ENCODE data around the gene HTT. TPM values are rescaled to one million over a fixed set of nuclear protein-coding genes. Genes with fewer than 3 reads are reported as not detected.

HTT gene
- total and polyA plus RNA-seq, 4 donors = 38.9 to 51.5 (median 40.9) TPM

GRCh38 chr4:3254302-3255131 is 180.0 kb downstream of the HTT start:
- DNase-seq (ENCODE audit: low read depth in 4 of 6, low spot score in 6 of 6) = no peak
- H3K27me3 ChIP-seq (ENCODE audit: control insufficient read depth, insufficient read depth, low read length) = no peaks in the 10 kb centered on the region
- no peak overlapping the region for H3K27ac ChIP-seq (ENCODE audit: low read depth, low read length)
- H3K9me3 ChIP-seq (ENCODE audit: control insufficient read depth, insufficient read depth, low read length) = no peaks in the 10 kb centered on the region
- 79% methylated on average over 14 of the region's 14 CpGs for whole genome bisulfite sequencing (ENCODE audit: insufficient coverage)
- peaks cover 23% of the 10 kb centered on the region for H3K4me1 ChIP-seq (ENCODE audit: control insufficient read depth, insufficient read depth, low read length)
- H3K36me3 ChIP-seq (ENCODE audit: control insufficient read depth, insufficient read depth, low read length) = peaks cover 78% of the 10 kb centered on the region
- H3K4me3 ChIP-seq (ENCODE audit: low read depth, low read length) = no peak overlapping the region

- Histone ChIP-seq H3K27ac (ENCODE audit: low read depth, low read length) (no peak overlapping the region), H3K4me3 (ENCODE audit: low read depth, low read length) (no peak overlapping the region), H3K9me3 (ENCODE audit: control insufficient read depth, insufficient read depth, low read length) (no peaks in the 10 kb centered on the region), H3K36me3 (ENCODE audit: control insufficient read depth, insufficient read depth, low read length) (peaks cover 66% of the 10 kb centered on the region), H3K4me1 (ENCODE audit: control insufficient read depth, insufficient read depth, low read length) (peaks cover 12% of the 10 kb centered on the region), H3K27me3 (ENCODE audit: control insufficient read depth, insufficient read depth, low read length) (no peaks in the 10 kb centered on the region)
- DNase-seq (ENCODE audit: low read depth in 4 of 6, low spot score in 6 of 6) = no peak
- WGBS (ENCODE audit: insufficient coverage) = 92% methylated on average over 36 of the region's 36 CpGs
Observed at GRCh38 chr4:3255611-3256186, 181.2 kb downstream of the HTT start.

- H3K36me3 ChIP-seq (ENCODE audit: control insufficient read depth, insufficient read depth, low read length) = peaks cover 63% of the 10 kb centered on the region
- no peak for DNase-seq (ENCODE audit: low read depth in 4 of 6, low spot score in 6 of 6)
Observed at GRCh38 chr4:3256230-3257102, 182.0 kb downstream of the HTT start.

GRCh38 chr4:3257103-3257555 is 182.6 kb downstream of the HTT start:
- no peaks in the 10 kb centered on the region for H3K9me3 ChIP-seq (ENCODE audit: control insufficient read depth, insufficient read depth, low read length)
- no peak for DNase-seq (ENCODE audit: low read depth in 4 of 6, low spot score in 6 of 6)
- H3K27ac ChIP-seq (ENCODE audit: low read depth, low read length) = no peak overlapping the region
- H3K4me1 ChIP-seq (ENCODE audit: control insufficient read depth, insufficient read depth, low read length) = peaks cover 4% of the 10 kb centered on the region
- 86% methylated on average over 6 of the region's 9 CpGs for WGBS (ENCODE audit: insufficient coverage)
- peaks cover 67% of the 10 kb centered on the region for H3K36me3 ChIP-seq (ENCODE audit: control insufficient read depth, insufficient read depth, low read length)
- no peak overlapping the region for H3K4me3 ChIP-seq (ENCODE audit: low read depth, low read length)
- no peaks in the 10 kb centered on the region for H3K27me3 ChIP-seq (ENCODE audit: control insufficient read depth, insufficient read depth, low read length)

More at GRCh38 chr4:3256230-3257102, 182.0 kb downstream of the HTT start:
- Histone ChIP-seq H3K9me3 (ENCODE audit: control insufficient read depth, insufficient read depth, low read length) (no peaks in the 10 kb centered on the region), H3K27ac (ENCODE audit: low read depth, low read length) (no peak overlapping the region), H3K27me3 (ENCODE audit: control insufficient read depth, insufficient read depth, low read length) (no peaks in the 10 kb centered on the region), H3K4me1 (ENCODE audit: control insufficient read depth, insufficient read depth, low read length) (peaks cover 4% of the 10 kb centered on the region), H3K4me3 (ENCODE audit: low read depth, low read length) (no peak overlapping the region)
- 87% methylated on average over 21 of the region's 21 CpGs for WGBS (ENCODE audit: insufficient coverage)

- Histone ChIP-seq H3K27ac (ENCODE audit: low read depth, low read length) (no peak overlapping the region), H3K9me3 (ENCODE audit: control insufficient read depth, insufficient read depth, low read length) (no peaks in the 10 kb centered on the region), H3K4me1 (ENCODE audit: control insufficient read depth, insufficient read depth, low read length) (peaks cover 4% of the 10 kb centered on the region), H3K4me3 (ENCODE audit: low read depth, low read length) (no peak overlapping the region), H3K36me3 (ENCODE audit: control insufficient read depth, insufficient read depth, low read length) (peaks cover 70% of the 10 kb centered on the region), H3K27me3 (ENCODE audit: control insufficient read depth, insufficient read depth, low read length) (no peaks in the 10 kb centered on the region)
- DNase-seq (ENCODE audit: low read depth in 4 of 6, low spot score in 6 of 6) = no peak
- WGBS (ENCODE audit: insufficient coverage) = 79% methylated on average over 21 of the region's 29 CpGs
Observed at GRCh38 chr4:3257556-3258482, 183.3 kb downstream of the HTT start.

GRCh38 chr4:3261411-3262207 is 187.1 kb downstream of the HTT start:
- 85% methylated on average over 32 of the region's 35 CpGs for WGBS (ENCODE audit: insufficient coverage)
- H3K4me3 ChIP-seq (ENCODE audit: low read depth, low read length) = no peak overlapping the region
- H3K4me1 ChIP-seq (ENCODE audit: control insufficient read depth, insufficient read depth, low read length) = no peaks in the 10 kb centered on the region
- no peak overlapping the region for H3K27ac ChIP-seq (ENCODE audit: low read depth, low read length)
- H3K27me3 ChIP-seq (ENCODE audit: control insufficient read depth, insufficient read depth, low read length) = no peaks in the 10 kb centered on the region
- peaks cover 41% of the 10 kb centered on the region for H3K36me3 ChIP-seq (ENCODE audit: control insufficient read depth, insufficient read depth, low read length)
- no peaks in the 10 kb centered on the region for H3K9me3 ChIP-seq (ENCODE audit: control insufficient read depth, insufficient read depth, low read length)
- DNase-seq (ENCODE audit: low read depth in 4 of 6, low spot score in 6 of 6) = no peak

- 89% methylated on average over 20 of the region's 23 CpGs for WGBS (ENCODE audit: insufficient coverage)
Observed at GRCh38 chr4:3262208-3263052, 187.9 kb downstream of the HTT start.

More at GRCh38 chr4:3262208-3263052, 187.9 kb downstream of the HTT start:
- peaks cover 33% of the 10 kb centered on the region for H3K36me3 ChIP-seq (ENCODE audit: control insufficient read depth, insufficient read depth, low read length)
- no peak overlapping the region for H3K27ac ChIP-seq (ENCODE audit: low read depth, low read length)
- H3K9me3 ChIP-seq (ENCODE audit: control insufficient read depth, insufficient read depth, low read length) = no peaks in the 10 kb centered on the region
- no peak overlapping the region for H3K4me3 ChIP-seq (ENCODE audit: low read depth, low read length)
- no peaks in the 10 kb centered on the region for H3K27me3 ChIP-seq (ENCODE audit: control insufficient read depth, insufficient read depth, low read length)
- no peaks in the 10 kb centered on the region for H3K4me1 ChIP-seq (ENCODE audit: control insufficient read depth, insufficient read depth, low read length)
- DNase-seq (ENCODE audit: low read depth in 4 of 6, low spot score in 6 of 6) = no peak
